T-cell (primary cell): Measurements from ENCODE around the gene NTPCR. TPM values are rescaled to one million over a fixed set of nuclear protein-coding genes. Genes with fewer than 3 reads are reported as not detected.
"Not testable (repeated sequence)": the region's sequence is repeated elsewhere in the genome, so short reads cannot be mapped to it uniquely, and the experiment has no call there.

Experiments used
- ATAC-seq, 4 experiments: fragments of 200-7000 bp in 3 of 4; fragments of 150-1000 bp in 1 of 4; cut with Tn5 transposase; replicated peaks in 1 of 4; 1 replicate in 3 of 4; 2 replicates in 1 of 4; pipeline ENCODE4 v1.10.0; 2021; ENCODE audit warnings: moderate library complexity in 3 of 4, mild to moderate bottlenecking in 2 of 4, moderate number of reproducible peaks in 1 of 4
- CTCF ChIA-PET, 2 donors: fragments of 300-600 bp; sonication (Branson Sonifier 250); formaldehyde crosslinking; loops; one replicate each; lab custom pipeline; 2022; ENCODE audit warnings: antibody characterized with exemption in 2 of 2; lab: Charles Lee
- POLR2A ChIA-PET, 2 donors: fragments of 300-600 bp; sonication (Branson Sonifier 250); formaldehyde crosslinking; loops; one replicate each; lab custom pipeline; 2022; ENCODE audit warnings: antibody characterized with exemption in 2 of 2; lab: Charles Lee
- DNase-seq, 35 experiments: peaks; one replicate each; pipeline versions ENCODE4 v3.0.0 to v3.0.0-alpha.2; 2013 to 2023
- H3K27ac ChIP-seq: one replicate; pipeline ENCODE4 v1.5.1; 2013; ENCODE audit warnings: low read length
- H3K27me3 ChIP-seq, 2 experiments: replicated peaks in 1 of 2; 1 replicate in 1 of 2; 2 replicates in 1 of 2; pipeline versions ENCODE4 v1.6.1 to v1.7.0; 2013; ENCODE audit warnings: low read length in 1 of 2, mixed read lengths in 1 of 2; ENCODE audit not compliant: control insufficient read depth in 2 of 2, insufficient read depth in 2 of 2; ENCODE audit errors: extremely low read depth in 1 of 2
- H3K36me3 ChIP-seq, 2 donors: 1 replicate in 1 of 2; 2 replicates in 1 of 2; pipeline versions ENCODE4 v1.6.1 to v1.7.0; 2013; ENCODE audit warnings: low read length in 1 of 2; ENCODE audit not compliant: control insufficient read depth in 2 of 2, insufficient read depth in 1 of 2; ENCODE audit errors: extremely low read depth in 1 of 2
- H3K4me1 ChIP-seq, 2 experiments: 1 replicate in 1 of 2; 2 replicates in 1 of 2; pipeline versions ENCODE4 v1.6.1 to v1.7.0; 2013; ENCODE audit warnings: low read length in 2 of 2, mixed read lengths in 1 of 2; ENCODE audit not compliant: insufficient read depth in 2 of 2, control insufficient read depth in 1 of 2; ENCODE audit errors: extremely low read depth in 1 of 2
- H3K4me3 ChIP-seq, 2 donors: 1 replicate in 1 of 2; 2 replicates in 1 of 2; pipeline versions ENCODE4 v1.5.1 to v1.7.0; 2013; ENCODE audit warnings: mild to moderate bottlenecking in 2 of 2, low read length in 1 of 2, moderate library complexity in 1 of 2; ENCODE audit not compliant: control insufficient read depth in 1 of 2; ENCODE audit errors: extremely low read depth in 1 of 2
- H3K9me3 ChIP-seq: 2 replicates; pipeline ENCODE4 v1.7.0; 2013
- H3K27ac Mint-ChIP-seq, 2 donors: one replicate each; pipeline ENCODE4 v1.8.0; 2020 to 2021; ENCODE audit warnings: mild to moderate bottlenecking in 2 of 2, mixed read lengths in 2 of 2
- H3K27me3 Mint-ChIP-seq, 2 donors: one replicate each; pipeline ENCODE4 v1.8.0; 2021 to 2022; ENCODE audit warnings: mixed read lengths in 2 of 2
- H3K36me3 Mint-ChIP-seq: one replicate; pipeline ENCODE4 v1.8.0; 2021; ENCODE audit warnings: mixed read lengths
- H3K4me1 Mint-ChIP-seq, 3 donors: one replicate each; pipeline ENCODE4 v1.8.0; 2020 to 2022; ENCODE audit warnings: mixed read lengths in 3 of 3, mild to moderate bottlenecking in 1 of 3
- H3K4me3 Mint-ChIP-seq, 3 donors: one replicate each; pipeline ENCODE4 v1.8.0; 2020 to 2022; ENCODE audit warnings: mild to moderate bottlenecking in 3 of 3, mixed read lengths in 3 of 3, moderate library complexity in 3 of 3
- H3K9me3 Mint-ChIP-seq, 3 donors: one replicate each; pipeline ENCODE4 v1.8.0; 2020 to 2022; ENCODE audit warnings: mixed read lengths in 3 of 3
- WGBS: methylation state at CpG from one replicate; pipeline ENCODE4 v1.1.5; 2013; ENCODE audit warnings: missing lambda C conversion rate; ENCODE audit not compliant: insufficient coverage; 5-methylcytosine and 5-hydroxymethylcytosine counted together
- total RNA-seq, 35 experiments: library from RNA in 6 of 35; stranded (reverse) in 6 of 35; fragments of 120-200 nt in 1 of 35; gene quantifications; one replicate each; pipeline versions ENCODE4 v1.2.1 to v1.2.4 and lab custom pipeline; 2013 to 2026

The NTPCR gene
- total RNA-seq, 5 donors from 2014 or later (not counting 1 experiment from before 2014, with no cell fraction given): 13.6 to 24.5 (median 17.3) TPM

- WGBS: no CpG with 5 or more reads among the region's 3 CpGs
- no peaks in the 10 kb centered on the region for H3K36me3 Mint-ChIP-seq
- CTCF ChIA-PET: interaction anchor here in 1 of 2 donors (1.5 kb wide), 1 partner anchor 27 kb away, joined by 3 read pairs; no protein-coding TSS in a partner anchor
- Histone ChIP-seq H3K27ac (peak overlapping the region; percentile 37), H3K9me3 (no peaks in the 10 kb centered on the region), H3K4me3 (no peak overlapping the region), H3K4me1 (peaks cover 25 to 41% of the 10 kb centered on the region in 2 experiments), H3K36me3 (no peaks in the 10 kb centered on the region), H3K27me3 (no peaks in the 10 kb centered on the region)
- DNase-seq: no peak
- ATAC-seq: no peak
- peaks cover 35 to 66% (median 45%) of the 10 kb centered on the region in 3 donors for H3K4me1 Mint-ChIP-seq
- H3K9me3 Mint-ChIP-seq: no peaks in the 10 kb centered on the region
- POLR2A ChIA-PET: no interaction called here
- no peaks in the 10 kb centered on the region for H3K27me3 Mint-ChIP-seq
- peak overlapping the region; percentile 17 to 88 for H3K27ac Mint-ChIP-seq
- H3K4me3 Mint-ChIP-seq: peak overlapping the region in 1 of 3 donors; percentile 15
Measured at GRCh38 chr1:232924874-232925273, 25.5 kb upstream of the NTPCR start.

GRCh38 chr1:232925421-232926220 lies 24.8 kb upstream of the NTPCR start:
- ATAC-seq (no peak), DNase-seq (peak in 5 of 35 experiments; percentile 18 to 51 (median 27))
- Mint-ChIP-seq H3K4me3 (peak overlapping the region in 1 of 3 donors; percentile 15), H3K27me3 (no peaks in the 10 kb centered on the region), H3K9me3 (no peaks in the 10 kb centered on the region), H3K27ac (peak overlapping the region; percentile 22 to 88), H3K4me1 (peaks cover 35 to 62% (median 45%) of the 10 kb centered on the region in 3 donors), H3K36me3 (no peaks in the 10 kb centered on the region)
- ChIA-PET CTCF (interaction anchor here in 1 of 2 donors (1.5 kb wide), 1 partner anchor 26 kb away, joined by 3 read pairs; no protein-coding TSS in a partner anchor), POLR2A (no interaction called here)
- Histone ChIP-seq H3K27me3 (no peaks in the 10 kb centered on the region), H3K27ac (peak overlapping the region; percentile 37), H3K4me1 (peaks cover 25 to 41% of the 10 kb centered on the region in 2 experiments), H3K36me3 (no peaks in the 10 kb centered on the region), H3K4me3 (no peak overlapping the region), H3K9me3 (no peaks in the 10 kb centered on the region)
- WGBS: 42% methylated on average over 3 of the region's 5 CpGs

- H3K4me3 ChIP-seq, H3K9me3 Mint-ChIP-seq, POLR2A ChIA-PET, H3K27ac Mint-ChIP-seq, H3K4me3 Mint-ChIP-seq, DNase-seq, ATAC-seq, H3K36me3 Mint-ChIP-seq, H3K9me3 ChIP-seq, CTCF ChIA-PET, H3K27ac ChIP-seq, H3K36me3 ChIP-seq, H3K27me3 ChIP-seq, H3K27me3 Mint-ChIP-seq: not testable (repeated sequence)
- peaks cover 33 to 50% (median 45%) of the 10 kb centered on the region in 3 donors for H3K4me1 Mint-ChIP-seq
- H3K4me1 ChIP-seq: peaks cover 25 to 41% of the 10 kb centered on the region in 2 experiments
- 100% methylated on average over 1 of the region's 6 CpGs for WGBS
Measured at GRCh38 chr1:232927166-232927565, 23.2 kb upstream of the NTPCR start.

GRCh38 chr1:232927830-232928505 lies 22.4 kb upstream of the NTPCR start:
- Histone ChIP-seq H3K4me1 (peaks cover 23 to 36% of the 10 kb centered on the region in 2 experiments), H3K27ac (no peak overlapping the region), H3K36me3 (no peaks in the 10 kb centered on the region), H3K9me3 (no peaks in the 10 kb centered on the region), H3K4me3 (no peak overlapping the region), H3K27me3 (no peaks in the 10 kb centered on the region)
- no peak overlapping the region for H3K4me3 Mint-ChIP-seq
- H3K4me1 Mint-ChIP-seq: peaks cover 29 to 43% (median 41%) of the 10 kb centered on the region in 3 donors
- CTCF ChIA-PET: no interaction called here
- POLR2A ChIA-PET: no interaction called here
- H3K36me3 Mint-ChIP-seq: no peaks in the 10 kb centered on the region
- H3K9me3 Mint-ChIP-seq: no peaks in the 10 kb centered on the region
- 100% methylated on average over 1 of the region's 4 CpGs for WGBS
- H3K27me3 Mint-ChIP-seq: no peaks in the 10 kb centered on the region
- ATAC-seq (no peak), DNase-seq (no peak)
- no peak overlapping the region for H3K27ac Mint-ChIP-seq

DNA sequence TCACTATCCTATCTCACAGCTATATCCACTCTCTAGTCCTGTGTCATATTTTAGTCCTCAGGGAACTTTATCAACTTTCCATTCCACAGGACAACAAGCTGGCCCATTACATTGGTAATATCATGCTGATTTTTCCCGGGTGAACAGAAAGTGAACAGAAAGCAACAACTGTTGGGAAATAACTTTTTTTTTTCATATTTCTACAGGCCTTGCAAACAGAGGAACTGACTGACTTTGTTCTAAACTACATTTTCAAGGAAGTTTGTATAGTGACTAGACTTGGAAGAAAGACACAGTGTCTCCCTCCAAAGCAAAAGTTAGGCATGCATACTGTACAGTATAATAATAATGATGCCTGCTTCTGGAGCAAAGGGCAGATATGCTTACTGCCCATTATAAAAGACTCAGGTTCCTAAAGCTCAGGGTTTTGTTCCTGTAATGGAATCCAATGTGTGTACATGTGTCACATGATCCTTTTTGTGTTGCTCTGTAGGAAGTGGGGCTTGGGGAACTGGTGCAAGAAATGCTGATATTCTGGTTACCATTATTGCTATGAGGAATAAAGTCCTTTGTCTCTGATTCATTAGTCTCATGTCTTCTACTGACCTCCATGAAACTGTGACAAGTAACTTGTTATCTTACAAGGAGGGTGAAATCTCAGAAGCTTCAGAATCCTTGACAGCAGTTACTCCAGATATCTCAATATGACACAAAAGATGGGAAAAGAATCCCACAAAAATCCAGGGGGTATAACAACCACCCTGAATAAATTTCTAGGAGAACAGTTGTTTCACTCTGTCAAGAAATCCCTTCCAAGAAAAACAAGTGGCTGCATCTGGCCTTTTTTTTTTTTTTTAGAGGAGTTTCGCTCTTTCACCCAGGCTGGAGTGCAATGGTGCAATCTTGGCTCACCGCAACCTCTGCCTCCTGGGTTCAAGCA lies 17.7 kb upstream of the NTPCR start:
- Histone ChIP-seq H3K27ac (no peak overlapping the region), H3K9me3 (no peaks in the 10 kb centered on the region), H3K36me3 (no peaks in the 10 kb centered on the region), H3K27me3 (no peaks in the 10 kb centered on the region), H3K4me3 (no peak overlapping the region), H3K4me1 (no peaks in the 10 kb centered on the region)
- no peaks in the 10 kb centered on the region for H3K36me3 Mint-ChIP-seq
- H3K4me1 Mint-ChIP-seq: no peaks in the 10 kb centered on the region
- peaks cover 0 to 4% of the 10 kb centered on the region in 2 donors for H3K27me3 Mint-ChIP-seq
- no peak for DNase-seq
- WGBS: no CpG with 5 or more reads among the region's 3 CpGs
- no peak overlapping the region for H3K4me3 Mint-ChIP-seq
- no peaks in the 10 kb centered on the region for H3K9me3 Mint-ChIP-seq
- ChIA-PET POLR2A (no interaction called here), CTCF (interaction anchor here in 1 of 2 donors (0.7 kb wide), 1 partner anchor 1540 kb away, joined by 3 read pairs; no protein-coding TSS in a partner anchor)
- no peak overlapping the region for H3K27ac Mint-ChIP-seq
- ATAC-seq: no peak
